Measurements from ENCODE around the gene PCDHGB7.
A peak's percentile ranks its signal among the peaks of the same experiment; 100 is the strongest.
"Not testable (repeated sequence)": the region's sequence is repeated elsewhere in the genome, so short reads cannot be mapped to it uniquely, and the experiment has no call there.

The PCDHGB7 gene

DNA sequence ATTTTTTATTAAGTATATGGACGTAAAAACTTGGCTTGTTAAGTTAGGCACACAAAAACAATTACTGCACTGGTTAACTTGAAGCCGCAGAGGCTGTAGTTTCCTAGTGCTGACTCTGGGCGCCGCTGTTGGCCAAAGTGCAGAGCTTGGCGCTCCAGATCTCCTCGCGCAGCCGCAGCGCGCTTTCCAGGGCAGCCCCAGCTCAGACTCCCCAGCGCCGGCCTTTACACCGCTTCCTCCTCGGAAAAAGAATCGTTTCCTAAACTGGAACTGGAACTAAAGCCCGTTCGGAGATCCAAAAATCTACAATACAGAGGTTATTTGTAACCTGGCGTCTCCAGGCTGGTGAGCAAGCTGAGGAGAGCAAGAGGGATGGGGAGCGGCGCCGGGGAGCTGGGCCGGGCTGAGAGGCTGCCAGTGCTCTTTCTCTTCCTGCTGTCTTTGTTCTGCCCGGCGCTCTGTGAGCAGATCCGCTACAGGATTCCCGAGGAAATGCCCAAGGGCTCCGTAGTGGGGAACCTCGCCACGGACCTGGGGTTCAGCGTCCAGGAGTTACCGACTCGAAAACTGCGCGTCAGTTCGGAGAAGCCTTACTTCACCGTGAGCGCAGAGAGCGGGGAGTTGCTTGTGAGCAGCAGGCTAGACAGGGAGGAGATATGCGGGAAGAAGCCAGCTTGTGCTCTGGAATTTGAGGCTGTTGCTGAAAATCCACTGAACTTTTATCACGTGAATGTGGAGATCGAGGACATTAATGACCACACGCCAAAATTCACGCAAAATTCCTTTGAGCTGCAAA lies 19.5 kb upstream of the PCDHGB7 start, which contains the start of gene PCDHGB5:
Gene PCDHGB5, plus strand, starts transcription at position 192 of the 796 bp plus-strand sequence. Its CDS starts 181 bp downstream, at position 373.
- peak; percentile 70 for DNase-seq

- no peak for DNase-seq
Measured at GRCh38 chr5:141398608-141399007, 18.9 kb upstream of the PCDHGB7 start.

GRCh38 chr5:141399555-141400258 lies 17.8 kb upstream of the PCDHGB7 start:
- DNase-seq = no peak

- DNase-seq = peak; percentile 48
Measured at GRCh38 chr5:141402553-141403243, 14.8 kb upstream of the PCDHGB7 start, which contains the start of gene PCDHGA9. PCDHGA9 (plus strand) TSS chr5:141402778; CDS start chr5:141402953, 175 bp downstream.

GRCh38 chr5:141403387-141403786 lies 14.1 kb upstream of the PCDHGB7 start:
- no peak for DNase-seq

- peak; percentile 53 for DNase-seq
Measured at GRCh38 chr5:141407790-141408505, 9.5 kb upstream of the PCDHGB7 start, which contains the start of gene PCDHGB6. PCDHGB6 (plus strand) TSS chr5:141408021; CDS start chr5:141408203, 182 bp downstream.

DNA sequence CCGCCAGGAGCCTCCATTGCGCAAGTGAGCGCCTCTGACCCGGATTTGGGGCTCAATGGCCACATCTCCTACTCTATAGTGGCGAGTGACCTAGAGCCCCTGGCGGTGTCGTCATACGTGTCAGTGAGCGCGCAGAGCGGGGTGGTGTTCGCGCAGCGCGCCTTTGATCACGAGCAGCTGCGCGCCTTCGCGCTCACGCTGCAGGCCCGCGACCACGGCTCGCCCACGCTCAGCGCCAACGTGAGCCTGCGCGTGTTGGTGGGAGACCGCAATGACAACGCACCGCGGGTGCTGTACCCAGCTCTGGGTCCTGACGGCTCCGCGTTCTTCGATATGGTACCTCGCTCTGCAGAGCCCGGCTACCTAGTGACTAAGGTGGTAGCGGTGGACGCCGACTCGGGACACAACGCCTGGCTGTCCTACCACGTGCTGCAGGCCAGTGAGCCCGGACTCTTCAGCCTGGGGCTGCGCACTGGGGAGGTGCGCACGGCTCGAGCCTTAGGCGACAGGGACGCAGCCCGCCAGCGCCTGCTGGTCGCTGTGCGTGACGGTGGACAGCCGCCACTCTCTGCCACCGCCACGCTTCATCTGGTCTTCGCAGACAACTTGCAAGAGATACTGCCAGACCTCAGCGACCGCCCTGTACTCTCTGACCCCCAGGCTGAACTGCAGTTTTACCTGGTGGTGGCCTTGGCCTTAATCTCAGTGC lies 7.7 kb upstream of the PCDHGB7 start:
- no peak for DNase-seq

- no peak for DNase-seq
Measured at GRCh38 chr5:141411575-141411974, 5.9 kb upstream of the PCDHGB7 start.

GRCh38 chr5:141412854-141413539 lies 4.5 kb upstream of the PCDHGB7 start, which contains the start of gene PCDHGA10:
PCDHGA10 (plus strand) TSS chr5:141412987; CDS start chr5:141413176, 189 bp downstream.
- peak; percentile 75 for DNase-seq

DNA sequence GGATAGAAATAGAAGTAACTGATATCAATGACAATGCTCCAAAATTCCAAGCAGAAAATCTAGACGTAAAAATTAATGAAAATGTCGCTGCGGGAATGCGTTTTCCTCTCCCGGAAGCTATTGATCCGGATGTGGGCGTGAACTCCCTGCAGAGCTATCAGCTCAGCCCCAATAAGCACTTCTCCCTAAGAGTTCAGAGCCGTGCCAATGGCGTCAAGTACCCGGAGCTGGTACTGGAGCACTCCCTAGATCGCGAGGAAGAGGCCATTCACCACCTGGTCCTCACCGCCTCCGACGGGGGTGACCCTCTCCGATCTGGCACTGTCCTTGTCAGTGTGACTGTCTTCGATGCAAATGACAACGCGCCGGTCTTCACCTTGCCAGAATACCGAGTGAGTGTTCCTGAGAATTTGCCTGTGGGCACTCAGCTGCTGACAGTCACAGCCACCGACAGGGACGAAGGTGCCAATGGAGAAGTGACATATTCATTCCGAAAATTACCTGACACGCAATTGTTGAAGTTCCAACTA lies 3.9 kb upstream of the PCDHGB7 start:
- no peak for DNase-seq

DNA sequence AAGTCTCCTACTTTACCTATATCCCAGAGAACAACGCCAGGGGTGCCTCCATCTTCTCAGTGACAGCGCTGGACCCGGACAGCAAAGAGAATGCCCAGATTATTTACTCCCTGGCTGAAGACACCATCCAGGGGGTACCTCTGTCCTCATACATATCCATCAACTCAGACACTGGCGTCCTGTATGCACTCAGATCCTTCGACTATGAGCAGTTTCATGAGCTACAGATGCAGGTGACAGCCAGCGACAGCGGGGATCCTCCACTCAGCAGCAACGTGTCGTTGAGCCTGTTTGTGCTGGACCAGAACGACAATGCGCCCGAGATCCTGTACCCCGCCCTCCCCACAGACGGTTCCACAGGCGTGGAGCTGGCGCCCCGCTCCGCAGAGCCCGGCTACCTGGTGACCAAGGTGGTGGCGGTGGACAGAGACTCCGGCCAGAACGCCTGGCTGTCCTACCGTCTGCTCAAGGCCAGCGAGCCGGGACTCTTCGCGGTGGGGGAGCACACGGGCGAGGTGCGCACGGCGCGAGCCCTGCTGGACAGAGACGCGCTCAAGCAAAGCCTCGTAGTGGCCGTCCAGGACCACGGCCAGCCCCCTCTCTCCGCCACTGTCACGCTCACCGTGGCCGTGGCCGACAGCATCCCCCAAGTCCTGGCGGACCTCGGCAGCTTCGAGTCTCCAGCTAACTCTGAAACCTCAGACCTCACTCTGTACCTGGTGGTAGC lies 2.8 kb upstream of the PCDHGB7 start:
- not testable (repeated sequence) for DNase-seq

DNA sequence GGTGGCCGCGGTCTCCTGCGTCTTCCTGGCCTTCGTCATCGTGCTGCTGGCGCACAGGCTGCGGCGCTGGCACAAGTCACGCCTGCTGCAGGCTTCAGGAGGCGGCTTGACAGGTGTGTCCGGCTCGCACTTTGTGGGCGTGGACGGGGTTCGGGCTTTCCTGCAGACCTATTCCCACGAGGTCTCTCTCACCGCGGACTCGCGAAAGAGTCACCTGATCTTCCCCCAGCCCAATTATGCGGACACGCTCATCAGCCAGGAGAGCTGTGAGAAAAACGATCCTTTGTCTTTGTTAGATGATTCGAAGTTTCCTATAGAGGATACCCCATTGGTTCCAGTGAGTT lies 2.2 kb upstream of the PCDHGB7 start:
- DNase-seq = not testable (repeated sequence)

- no peak for DNase-seq
Measured at GRCh38 chr5:141419074-141419880, 1.8 kb downstream of the PCDHGB7 start.

DNA sequence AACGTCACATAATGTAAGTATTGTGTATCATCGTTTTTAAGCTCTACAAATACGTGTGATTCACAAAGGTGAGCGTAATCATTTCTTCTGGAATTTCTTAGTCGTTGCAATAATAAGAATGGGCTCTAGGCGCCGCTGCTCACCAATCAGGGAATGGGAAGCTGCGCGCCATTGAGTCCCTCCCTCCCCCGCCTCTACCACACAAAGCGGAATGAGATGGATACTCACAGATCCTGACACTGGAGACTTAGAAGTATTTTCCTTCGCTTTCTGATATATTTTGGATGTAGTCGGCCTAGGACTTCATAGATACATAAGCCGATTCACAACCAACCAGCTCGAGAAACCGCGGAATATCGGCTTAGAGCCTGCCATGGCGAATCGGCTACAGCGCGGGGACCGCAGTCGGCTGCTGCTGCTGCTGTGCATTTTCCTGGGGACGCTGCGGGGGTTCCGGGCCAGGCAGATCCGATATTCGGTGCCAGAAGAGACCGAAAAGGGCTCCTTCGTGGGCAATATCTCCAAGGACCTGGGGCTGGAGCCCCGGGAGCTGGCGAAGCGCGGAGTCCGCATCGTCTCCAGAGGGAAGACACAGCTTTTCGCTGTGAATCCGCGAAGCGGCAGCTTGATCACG lies 3.5 kb downstream of the PCDHGB7 start, which contains the start of gene PCDHGA11:
Gene PCDHGA11, plus strand, starts transcription at position 197 of the 634 bp plus-strand sequence. Its CDS starts 177 bp downstream, at position 374.
- DNase-seq = peak; percentile 79

DNA sequence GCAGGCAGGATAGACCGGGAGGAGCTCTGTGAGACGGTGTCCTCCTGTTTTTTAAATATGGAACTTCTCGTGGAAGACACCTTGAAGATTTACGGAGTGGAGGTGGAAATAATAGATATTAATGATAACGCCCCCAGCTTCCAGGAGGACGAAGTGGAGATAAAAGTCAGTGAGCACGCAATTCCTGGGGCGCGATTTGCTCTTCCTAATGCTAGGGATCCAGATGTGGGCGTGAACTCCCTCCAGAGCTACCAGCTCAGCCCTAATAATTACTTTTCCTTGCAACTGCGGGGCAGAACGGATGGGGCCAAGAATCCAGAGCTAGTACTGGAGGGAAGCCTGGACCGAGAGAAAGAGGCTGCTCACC lies 4.0 kb downstream of the PCDHGB7 start:
- no peak for DNase-seq

- DNase-seq = no peak
Measured at GRCh38 chr5:141422742-141423291, 5.3 kb downstream of the PCDHGB7 start.

DNA sequence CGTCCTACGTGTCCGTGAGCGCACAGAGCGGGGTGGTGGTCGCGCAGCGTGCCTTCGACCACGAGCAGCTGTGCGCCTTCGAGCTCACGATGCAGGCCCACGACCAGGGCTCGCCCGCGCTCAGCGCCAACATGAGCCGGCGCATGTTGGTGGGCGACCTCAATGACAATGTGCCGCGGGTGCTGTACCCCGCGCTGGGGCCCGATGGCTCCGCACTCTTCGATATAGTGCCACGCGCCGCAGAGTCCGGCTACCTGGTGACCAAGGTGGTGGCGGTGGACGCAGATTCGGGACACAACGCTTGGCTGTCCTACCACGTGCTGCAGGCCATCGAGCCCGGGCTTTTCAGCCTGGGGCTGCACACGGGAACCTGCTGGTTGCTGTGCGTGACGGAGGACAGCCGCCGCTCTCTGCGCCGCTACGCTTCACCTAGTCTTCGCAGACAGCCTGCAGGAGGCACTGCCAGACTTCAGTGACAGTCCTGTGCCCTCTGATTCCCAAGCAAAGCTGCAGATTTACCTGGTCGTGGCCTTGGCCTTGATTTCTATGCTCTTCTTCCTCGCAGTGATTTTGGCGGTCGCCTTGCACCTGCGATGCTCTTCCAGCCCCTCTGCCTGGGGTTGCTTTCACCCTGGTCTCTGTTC lies 10.4 kb downstream of the PCDHGB7 start:
- DNase-seq = no peak

All from fibroblast of skin of right biceps (primary cell).